ENCODE data around the gene MYMX.

GRCh38 chr6:44221961-44222335, 5.2 kb downstream of the MYMX start:
- TF ChIP-seq CTCF (IDR thresholded peaks at IDR 0.05) (no peak), POLR2A (IDR thresholded peaks at IDR 0.05) (no peak)

Data from tibial nerve (tissue), 3 donors.